MM.1S (cell line): ENCODE results near the gene CYP4F2.

Experiments used
- EZH2 ChIP-seq: fragments of 300-600 bp; sonication (generic); optimal IDR thresholded peaks from 2 replicates; pipeline ENCODE3; 2017; ENCODE audit warnings: low read depth, mild to moderate bottlenecking, antibody characterized with exemption, low read length, mixed read lengths
- EZH2phosphoT487 ChIP-seq: fragments of 300-600 bp; sonication (generic); IDR thresholded peaks from 2 replicates; pipeline ENCODE4 v1.6.1; 2018; ENCODE audit warnings: antibody characterized with exemption, low read length
- TF ChIP-seq, protein P1 (sequence below): fragments of 300-600 bp; sonication (generic); IDR thresholded peaks from 2 replicates; pipeline ENCODE4 v1.5.1; 2016; ENCODE audit warnings: antibody characterized with exemption, low read length, mixed read lengths

DNA sequence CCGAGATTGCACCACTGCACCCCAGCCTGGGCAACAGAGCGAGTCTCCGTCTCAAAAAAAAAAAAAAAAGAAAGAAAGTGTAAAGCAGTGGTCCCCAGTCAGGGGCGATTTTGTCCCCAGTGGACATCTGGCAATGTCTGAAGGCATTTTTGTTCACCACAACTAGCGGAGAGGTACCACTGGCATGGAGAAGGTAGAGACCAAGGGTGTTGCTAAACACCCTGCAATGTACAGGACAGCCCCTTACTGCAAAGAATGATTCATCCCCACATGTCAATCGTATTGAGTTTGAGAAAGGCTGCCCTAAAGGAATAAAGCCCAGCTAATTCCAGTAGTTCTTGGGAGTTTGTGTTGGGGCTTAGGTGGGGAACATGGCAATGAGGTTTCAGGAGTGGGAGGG is 38.7 kb downstream of the CYP4F2 start:
- TF ChIP-seq EZH2, result no peak
- TF ChIP-seq, protein P1, sequence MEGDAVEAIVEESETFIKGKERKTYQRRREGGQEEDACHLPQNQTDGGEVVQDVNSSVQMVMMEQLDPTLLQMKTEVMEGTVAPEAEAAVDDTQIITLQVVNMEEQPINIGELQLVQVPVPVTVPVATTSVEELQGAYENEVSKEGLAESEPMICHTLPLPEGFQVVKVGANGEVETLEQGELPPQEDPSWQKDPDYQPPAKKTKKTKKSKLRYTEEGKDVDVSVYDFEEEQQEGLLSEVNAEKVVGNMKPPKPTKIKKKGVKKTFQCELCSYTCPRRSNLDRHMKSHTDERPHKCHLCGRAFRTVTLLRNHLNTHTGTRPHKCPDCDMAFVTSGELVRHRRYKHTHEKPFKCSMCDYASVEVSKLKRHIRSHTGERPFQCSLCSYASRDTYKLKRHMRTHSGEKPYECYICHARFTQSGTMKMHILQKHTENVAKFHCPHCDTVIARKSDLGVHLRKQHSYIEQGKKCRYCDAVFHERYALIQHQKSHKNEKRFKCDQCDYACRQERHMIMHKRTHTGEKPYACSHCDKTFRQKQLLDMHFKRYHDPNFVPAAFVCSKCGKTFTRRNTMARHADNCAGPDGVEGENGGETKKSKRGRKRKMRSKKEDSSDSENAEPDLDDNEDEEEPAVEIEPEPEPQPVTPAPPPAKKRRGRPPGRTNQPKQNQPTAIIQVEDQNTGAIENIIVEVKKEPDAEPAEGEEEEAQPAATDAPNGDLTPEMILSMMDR, result no peak
- TF ChIP-seq EZH2phosphoT487, result no peak
